Nucleus accumbens (tissue), 56 donors: Measurements from ENCODE around the gene CUBN.

Experiments used
- DNase-seq, 56 donors: peaks; one replicate each; lab custom pipeline; 2025; lab: John Stamatoyannopoulos, UW

CUBN gene

DNA sequence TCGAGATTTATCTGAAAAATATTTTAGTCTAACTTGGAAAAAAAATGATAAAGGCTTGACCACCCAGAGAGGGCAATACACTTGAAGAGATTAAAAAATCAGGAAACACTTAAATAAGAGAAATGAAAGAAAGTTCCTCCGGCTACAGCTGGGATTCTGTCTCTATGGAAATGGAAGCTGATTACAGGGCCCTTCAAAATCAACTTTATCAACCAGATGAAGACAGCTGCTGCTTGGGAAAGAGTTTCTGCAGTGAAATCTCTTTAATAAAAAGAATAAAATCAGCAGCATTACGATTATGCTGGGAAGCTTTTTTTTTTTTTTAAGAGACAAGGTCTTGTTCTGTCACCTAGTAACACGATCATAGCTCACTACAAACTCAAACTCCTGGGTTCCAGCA is 316.9 kb downstream of the CUBN start:
- no peak for DNase-seq

DNA sequence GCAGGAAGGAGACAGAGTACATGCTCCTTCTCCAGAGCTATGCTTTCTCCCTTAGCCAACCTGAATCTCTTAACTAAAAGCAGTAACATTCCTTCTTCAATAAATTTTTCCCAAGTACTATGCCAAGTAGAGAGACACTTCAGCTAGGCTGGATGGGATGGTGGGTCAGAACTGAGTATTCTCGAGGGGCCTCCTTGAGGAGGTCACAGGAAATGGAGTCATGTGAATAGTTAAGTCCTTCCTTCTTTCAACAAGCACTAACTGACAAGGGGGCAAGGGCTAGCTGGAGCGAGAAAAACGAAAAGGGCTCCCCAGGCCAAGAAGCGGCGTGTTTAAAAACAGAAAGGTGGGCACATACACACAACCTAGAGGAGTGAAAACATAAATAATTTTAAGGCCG is 317.8 kb downstream of the CUBN start:
- DNase-seq, result no peak

DNA sequence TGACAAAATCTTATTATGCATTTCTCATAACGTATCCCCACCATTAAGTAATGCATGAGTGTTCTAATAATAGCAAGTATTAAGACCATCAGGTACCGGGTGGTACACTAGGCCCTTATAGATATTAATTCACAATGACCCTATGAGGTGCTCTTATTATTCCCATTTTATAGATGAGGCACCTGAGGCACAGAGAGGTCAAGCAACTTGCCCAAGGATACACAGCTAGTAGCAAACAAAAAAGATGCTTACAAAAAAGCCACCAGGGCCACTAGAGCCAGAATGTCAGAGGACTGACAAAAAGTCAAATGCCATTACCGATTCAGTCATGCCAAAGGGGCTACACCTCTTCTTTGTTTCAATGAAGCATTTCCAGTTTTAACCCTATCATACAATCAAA is 318.3 kb downstream of the CUBN start:
- DNase-seq, result no peak

- peak in 15 of 56 donors; percentile 1 to 36 (median 6) for DNase-seq
Observed at GRCh38 chr10:16809074-16809718, 320.4 kb downstream of the CUBN start.

GRCh38 chr10:16804123-16804522 is 325.5 kb downstream of the CUBN start:
- no peak for DNase-seq

- no peak for DNase-seq
Observed at GRCh38 chr10:16803464-16803863, 326.1 kb downstream of the CUBN start.

- no peak for DNase-seq
Observed at GRCh38 chr10:16799621-16800020, 330.0 kb downstream of the CUBN start.

- DNase-seq, result no peak
Observed at GRCh38 chr10:16798571-16798970, 331.0 kb downstream of the CUBN start.

DNA sequence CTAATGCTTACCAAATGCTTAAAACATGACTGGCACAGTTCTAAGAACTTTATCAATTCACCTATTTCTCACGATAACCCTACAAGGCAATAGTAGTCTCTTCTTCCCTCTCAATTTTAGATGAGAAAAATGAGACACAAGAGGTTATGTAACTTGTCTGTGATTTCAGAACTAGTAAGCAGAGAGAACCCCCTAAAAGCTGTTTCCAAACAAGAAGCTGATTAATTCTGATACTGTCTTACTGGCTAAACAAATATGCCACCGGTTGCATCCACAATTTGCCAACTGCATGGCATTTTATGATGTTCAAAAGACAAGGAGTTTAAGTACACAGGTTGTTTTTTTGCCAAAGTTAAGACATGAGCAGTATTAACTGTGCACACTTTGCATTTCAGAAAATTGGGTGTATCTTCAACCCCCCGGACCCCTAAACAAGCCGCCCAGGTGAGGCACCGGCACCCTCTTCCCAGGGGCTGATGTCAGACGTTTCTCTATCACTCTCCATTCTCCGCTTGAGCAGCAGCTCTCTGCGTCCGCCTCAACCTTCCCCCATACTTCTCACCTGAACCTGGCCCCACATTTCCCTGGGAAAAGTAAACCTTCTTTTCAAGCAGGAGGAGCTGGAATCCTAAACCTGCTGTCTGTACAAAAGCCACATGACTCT is 334.1 kb downstream of the CUBN start:
- no peak for DNase-seq

GRCh38 chr10:16794005-16794404 is 335.6 kb downstream of the CUBN start:
- DNase-seq, result no peak

DNA sequence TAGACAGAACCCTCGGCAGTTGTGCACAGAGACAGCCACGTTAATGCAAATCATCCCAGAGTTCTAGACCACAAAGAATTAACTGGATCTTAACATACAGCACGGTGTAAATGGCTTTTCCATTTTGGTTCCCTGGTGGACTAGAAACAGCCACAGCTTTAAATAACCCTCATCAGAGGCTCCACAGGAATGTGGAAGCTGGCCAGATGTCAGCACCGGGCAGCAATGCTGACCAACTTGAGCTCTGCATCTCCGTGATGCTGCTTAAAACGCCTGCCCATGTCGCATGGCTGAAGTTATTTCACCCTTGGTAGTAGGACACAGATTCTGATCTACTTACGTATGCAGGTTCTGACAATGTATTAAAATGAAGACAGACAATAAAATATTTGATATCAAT is 336.9 kb downstream of the CUBN start:
- DNase-seq, result no peak

GRCh38 chr10:16789765-16790164 is 339.8 kb downstream of the CUBN start:
- DNase-seq, result no peak

- no peak for DNase-seq
Observed at GRCh38 chr10:16789261-16789660, 340.4 kb downstream of the CUBN start.

GRCh38 chr10:16788778-16789177 is 340.8 kb downstream of the CUBN start:
- DNase-seq, result no peak

DNA sequence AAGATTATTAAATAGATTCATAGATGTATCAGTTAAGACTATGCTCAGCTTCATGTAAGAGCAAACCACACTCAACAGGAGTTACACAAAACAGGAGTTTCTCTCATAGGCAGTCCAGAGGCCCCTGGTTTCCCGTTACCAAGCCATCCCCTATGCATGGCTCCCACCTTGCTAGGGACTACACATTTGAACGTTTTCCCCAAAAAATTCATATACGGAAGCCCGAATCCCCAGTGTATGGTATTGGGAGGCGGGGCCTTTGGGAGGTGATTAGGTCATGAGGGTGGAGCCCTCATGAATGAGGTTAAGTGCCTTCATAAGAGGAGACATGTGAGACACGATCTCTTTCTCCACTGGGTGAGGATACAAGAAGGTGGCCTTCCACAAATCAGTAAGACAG is 341.5 kb downstream of the CUBN start:
- no peak for DNase-seq

DNA sequence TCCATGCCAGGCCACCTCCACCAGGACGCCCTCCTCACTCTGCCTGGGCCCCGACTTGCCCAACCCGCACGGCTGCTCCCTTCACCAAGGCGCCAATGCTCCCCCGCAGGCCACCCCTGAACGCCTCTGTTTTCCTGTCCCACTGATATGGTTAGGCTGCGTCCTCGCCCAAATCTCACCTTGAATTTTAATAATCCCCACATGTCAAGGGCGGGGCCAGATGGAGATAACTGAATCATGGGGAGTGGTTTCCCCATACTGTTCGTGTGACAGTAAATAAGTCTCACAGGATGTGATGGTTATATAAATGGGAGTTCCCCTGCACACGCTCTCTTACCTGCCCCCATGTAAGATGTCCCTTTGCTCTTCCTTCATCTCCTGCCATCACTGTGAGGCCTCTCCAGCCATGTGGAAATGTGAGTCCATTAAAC is 342.2 kb downstream of the CUBN start:
- DNase-seq, result no peak

DNA sequence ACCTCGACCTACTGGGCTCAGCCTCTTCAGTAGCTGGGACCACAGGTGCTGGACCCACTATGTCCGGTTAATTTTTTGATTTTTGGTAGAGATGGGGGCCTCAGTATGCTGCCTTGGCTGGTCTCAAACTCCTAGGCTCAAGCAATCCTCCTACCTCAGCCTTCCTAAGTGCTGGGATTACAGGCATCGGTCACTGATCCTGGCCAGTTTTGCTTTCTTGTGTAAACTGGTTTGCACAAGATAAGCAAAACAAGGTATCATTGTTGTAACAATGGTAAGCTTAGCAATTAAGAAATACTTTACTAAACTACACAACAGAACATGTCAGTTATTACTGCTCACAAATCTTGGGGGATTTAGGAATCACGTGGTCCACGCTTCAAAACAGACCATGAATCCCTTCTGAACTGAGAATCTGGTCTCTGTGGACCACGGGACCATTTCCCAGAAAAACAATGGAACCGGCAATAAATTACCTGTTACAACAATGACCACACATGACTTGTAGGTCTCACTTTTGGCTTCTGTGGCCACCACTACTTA is 349.2 kb downstream of the CUBN start:
- DNase-seq, result no peak

- DNase-seq, result no peak
Observed at GRCh38 chr10:16779384-16779915, 350.2 kb downstream of the CUBN start.

DNA sequence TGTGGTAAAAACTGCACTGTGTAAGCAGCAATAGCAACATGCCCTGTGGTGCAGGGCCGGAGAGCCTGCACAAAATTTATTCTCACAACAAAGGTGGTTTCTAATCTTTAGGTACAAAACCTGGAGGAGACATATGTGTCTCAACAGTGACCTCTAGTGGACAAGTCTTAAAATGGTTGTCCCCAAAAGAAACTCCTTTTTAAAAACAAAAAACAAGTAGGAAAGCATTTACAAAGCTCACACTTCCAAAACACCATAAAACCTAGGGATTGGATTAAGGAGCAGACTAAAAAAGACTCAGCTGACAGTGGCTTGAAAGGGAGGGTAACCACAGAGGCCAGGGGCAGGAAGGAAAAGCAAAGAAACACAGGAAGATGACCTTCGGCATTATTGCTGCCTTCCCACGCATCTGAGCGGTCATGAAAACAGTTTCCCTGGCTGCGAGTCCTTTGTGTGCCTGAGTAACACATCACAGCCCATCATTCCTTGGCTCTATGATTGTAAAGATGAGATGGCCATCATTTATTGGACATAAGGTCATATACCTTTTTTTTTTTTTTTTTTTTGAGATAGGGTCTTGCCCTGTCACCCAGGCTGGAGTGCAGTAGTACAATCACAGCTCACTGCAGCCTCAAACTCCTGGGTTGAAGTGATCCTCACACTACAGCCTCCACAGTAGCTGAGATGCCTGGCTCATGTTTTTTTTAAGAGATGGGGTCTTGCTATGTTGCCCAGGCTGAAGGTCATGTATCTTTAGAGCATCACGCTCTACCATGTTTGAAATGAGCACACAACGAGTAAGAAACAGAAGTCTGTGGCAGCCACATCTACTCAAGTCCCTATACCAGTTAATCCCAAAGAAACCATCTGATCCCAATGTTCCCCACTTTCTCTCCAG is 351.9 kb downstream of the CUBN start:
- DNase-seq, result no peak

DNA sequence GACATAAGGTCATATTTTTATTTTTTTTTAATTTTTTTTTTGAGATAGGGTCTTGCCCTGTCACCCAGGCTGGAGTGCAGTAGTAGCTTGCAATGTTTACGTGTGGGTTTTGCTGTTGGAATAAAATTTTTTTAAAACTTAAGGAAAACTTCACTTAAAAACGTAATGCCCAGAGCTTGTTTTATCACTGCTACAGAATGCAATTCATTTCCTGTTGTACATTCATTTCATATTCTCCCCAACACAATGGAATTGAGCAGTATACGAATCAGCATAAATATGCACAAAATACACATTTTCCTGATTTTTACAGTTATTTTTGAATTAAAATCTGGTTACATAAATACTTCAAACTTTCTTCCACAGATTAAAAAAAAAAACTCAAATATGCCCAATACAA is 352.7 kb downstream of the CUBN start:
- DNase-seq, result no peak
